HCT116 (cell line): ENCODE results near the gene PPP3R1.

Experiments
- CTCF ChIP-seq, 3 experiments: fragments of 200-600 bp in 1 of 3; sonication (generic) in 1 of 3; IDR thresholded peaks in 2 of 3; conservative IDR thresholded peaks in 1 of 3; 2 replicates each; pipeline ENCODE4 v1.5.1; 2012 to 2017; ENCODE audit warnings: low read depth in 2 of 3, low read length in 2 of 3, antibody characterized with exemption in 1 of 3, borderline replicate concordance in 1 of 3, control low read depth in 1 of 3, mild to moderate bottlenecking in 1 of 3, mixed read lengths in 1 of 3, mixed run types in 1 of 3, moderate library complexity in 1 of 3; ENCODE audit not compliant: insufficient read depth in 1 of 3
- EZH2phosphoT487 ChIP-seq: fragments of 200-600 bp; IDR thresholded peaks from 2 replicates; pipeline ENCODE4 v1.6.1; 2018; ENCODE audit warnings: antibody characterized with exemption, borderline replicate concordance
- POLR2A ChIP-seq: IDR thresholded peaks from 2 replicates; pipeline ENCODE4 v1.7.0; 2011; ENCODE audit warnings: borderline replicate concordance; ENCODE audit not compliant: insufficient read depth, insufficient read length; ENCODE audit errors: extremely low read depth
- POLR2AphosphoS5 ChIP-seq: IDR thresholded peaks from 2 replicates; pipeline ENCODE4 v1.6.1; 2011; ENCODE audit warnings: mild to moderate bottlenecking, low read depth, low read length, moderate library complexity
- REST ChIP-seq: IDR thresholded peaks from 2 replicates; pipeline ENCODE4 v1.6.1; 2012; ENCODE audit warnings: low read depth
- TCF7L2 ChIP-seq: IDR thresholded peaks from 2 replicates; pipeline ENCODE4 v1.7.0; 2011; ENCODE audit warnings: borderline replicate concordance, inconsistent platforms; ENCODE audit not compliant: insufficient read depth, insufficient read length; ENCODE audit errors: extremely low read depth
- YY1 ChIP-seq: IDR thresholded peaks from 2 replicates; pipeline ENCODE4 v1.6.1; 2011; ENCODE audit warnings: low read length, low read depth, moderate library complexity, mild to moderate bottlenecking; ENCODE audit not compliant: insufficient replicate concordance; ENCODE audit errors: extremely low read depth
- TF ChIP-seq, protein P1 (sequence below): IDR thresholded peaks from 2 replicates; pipeline ENCODE4 v1.6.1; 2012

GRCh38 chr2:68293024-68293423 lies 40.7 kb upstream of the PPP3R1 start:
- TF ChIP-seq POLR2A (no peak), REST (no peak), CTCF (IDR thresholded peaks at IDR 0.05 in 2 of 3, conservative IDR thresholded peaks at IDR 0.05 in 1 of 3; ENCODE audit: borderline replicate concordance in 1 of 3, insufficient read depth in 1 of 3, low read depth in 2 of 3, low read length in 2 of 3) (no peak), EZH2phosphoT487 (no peak), TCF7L2 (no peak), POLR2AphosphoS5 (no peak), YY1 (no peak)
- TF ChIP-seq, protein P1, sequence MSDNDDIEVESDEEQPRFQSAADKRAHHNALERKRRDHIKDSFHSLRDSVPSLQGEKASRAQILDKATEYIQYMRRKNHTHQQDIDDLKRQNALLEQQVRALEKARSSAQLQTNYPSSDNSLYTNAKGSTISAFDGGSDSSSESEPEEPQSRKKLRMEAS: no peak
